DND-41 (cell line): ENCODE data around the gene DUSP28.

Experiments used
- CTCF ChIP-seq: IDR thresholded peaks from 2 replicates; pipeline ENCODE4 v1.5.1; 2012; ENCODE audit warnings: borderline replicate concordance, low read length, moderate library complexity, mild to moderate bottlenecking; ENCODE audit not compliant: poor library complexity, severe bottlenecking; ENCODE audit errors: extremely low read depth
- EZH2 ChIP-seq: IDR thresholded peaks from 3 replicates; pipeline ENCODE4 v1.6.1; 2012; ENCODE audit warnings: borderline replicate concordance, low read depth, mild to moderate bottlenecking, moderate library complexity, low read length, inconsistent platforms; ENCODE audit not compliant: severe bottlenecking

- TF ChIP-seq EZH2 (no peak), CTCF (no peak)
Measured at GRCh38 chr2:240594511-240595380, 34.6 kb downstream of the DUSP28 start.
